HG03558 (cell line): ENCODE results near the gene PSMC2.
A peak's percentile ranks its signal among the peaks of the same experiment; 100 is the strongest.

Experiments used
- ATAC-seq: cut with Tn5 transposase; IDR thresholded peaks from one replicate; pipeline ENCODE4 v1.9.1; 2021; ENCODE audit warnings: moderate number of reproducible peaks; ENCODE audit not compliant: unreplicated experiment; ENCODE audit errors: extremely low read depth

The PSMC2 gene

GRCh38 chr7:103347507-103348267 is at the start of gene PSMC2:
PSMC2 (plus strand) TSS chr7:103347643; CDS start chr7:103347712, 69 bp downstream.
- peak; percentile 48 for ATAC-seq

DNA sequence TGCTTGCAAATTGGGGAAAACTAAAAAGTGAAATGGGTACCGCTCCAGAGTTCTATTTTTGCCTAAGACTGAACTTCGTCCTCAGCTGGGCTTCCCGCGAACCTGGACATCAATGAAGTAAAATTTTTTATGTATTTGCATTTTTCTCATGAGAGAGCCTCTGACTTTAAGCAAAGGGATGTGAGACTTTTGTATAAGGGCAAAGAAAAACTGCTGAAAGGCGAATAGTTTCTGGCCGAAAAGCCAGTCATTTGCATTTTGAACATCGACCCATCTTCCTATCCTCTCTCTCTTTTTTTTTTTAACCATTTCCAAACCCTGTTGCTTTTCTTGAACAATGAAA is 49.6 kb upstream of the PSMC2 start:
- ATAC-seq: no peak

DNA sequence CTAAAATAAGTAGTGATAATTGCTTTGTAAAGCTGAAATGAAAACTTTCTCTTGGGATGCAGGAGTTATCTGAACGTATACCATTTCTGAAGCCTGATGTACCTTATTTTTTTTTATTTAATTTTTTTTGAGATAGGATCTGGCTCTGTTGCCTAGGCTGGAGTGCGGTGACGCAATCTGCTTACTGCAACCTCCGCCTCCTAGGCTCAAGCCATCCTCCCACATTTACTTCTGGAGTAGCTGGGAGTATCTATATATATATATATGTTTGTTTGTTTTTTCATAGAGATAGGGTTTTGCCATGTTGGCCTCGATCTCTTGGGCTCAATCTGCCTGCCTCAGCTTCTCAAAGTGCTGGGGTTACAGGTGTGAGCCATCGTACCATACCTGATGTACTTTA is 47.8 kb upstream of the PSMC2 start:
- no peak for ATAC-seq

DNA sequence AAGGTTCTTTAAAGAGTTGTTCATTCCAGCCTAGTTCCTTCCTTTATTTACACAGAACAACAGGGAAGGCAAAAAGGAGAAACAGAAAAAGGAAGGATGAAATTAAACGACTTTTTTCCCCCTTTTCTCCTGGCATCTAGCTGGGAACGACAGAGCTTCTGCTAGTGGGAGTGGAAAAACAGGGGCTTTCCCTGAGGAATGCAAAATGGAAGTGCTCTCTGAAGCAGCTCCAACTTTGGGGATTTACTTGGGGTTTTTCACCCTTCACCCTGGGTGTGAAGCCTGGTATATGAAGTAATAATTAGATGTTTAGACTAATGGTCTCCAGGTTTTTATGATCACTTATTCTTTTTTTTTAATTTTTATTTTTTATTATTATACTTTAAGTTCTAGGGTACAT is 46.0 kb upstream of the PSMC2 start:
- ATAC-seq: no peak

GRCh38 chr7:103307503-103308231 is 39.8 kb upstream of the PSMC2 start:
- no peak for ATAC-seq

DNA sequence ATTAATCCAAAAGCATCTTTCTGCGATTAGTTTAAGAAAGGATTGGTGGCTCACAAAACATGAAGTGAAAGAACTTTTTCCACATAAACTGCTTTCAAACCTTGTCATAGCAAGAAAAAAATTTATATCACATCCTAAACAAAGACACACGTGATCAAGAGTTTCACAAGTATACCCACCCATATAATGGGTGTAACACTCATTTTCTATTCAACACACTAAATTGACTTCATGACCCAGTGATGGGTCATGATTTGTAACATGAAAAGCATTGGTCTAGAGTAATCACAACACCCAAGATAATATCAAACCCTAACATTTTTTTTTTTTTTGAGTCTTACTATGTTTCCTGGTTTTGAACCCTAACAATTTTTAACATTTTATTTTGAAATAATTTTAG is 32.6 kb upstream of the PSMC2 start:
- ATAC-seq: no peak

DNA sequence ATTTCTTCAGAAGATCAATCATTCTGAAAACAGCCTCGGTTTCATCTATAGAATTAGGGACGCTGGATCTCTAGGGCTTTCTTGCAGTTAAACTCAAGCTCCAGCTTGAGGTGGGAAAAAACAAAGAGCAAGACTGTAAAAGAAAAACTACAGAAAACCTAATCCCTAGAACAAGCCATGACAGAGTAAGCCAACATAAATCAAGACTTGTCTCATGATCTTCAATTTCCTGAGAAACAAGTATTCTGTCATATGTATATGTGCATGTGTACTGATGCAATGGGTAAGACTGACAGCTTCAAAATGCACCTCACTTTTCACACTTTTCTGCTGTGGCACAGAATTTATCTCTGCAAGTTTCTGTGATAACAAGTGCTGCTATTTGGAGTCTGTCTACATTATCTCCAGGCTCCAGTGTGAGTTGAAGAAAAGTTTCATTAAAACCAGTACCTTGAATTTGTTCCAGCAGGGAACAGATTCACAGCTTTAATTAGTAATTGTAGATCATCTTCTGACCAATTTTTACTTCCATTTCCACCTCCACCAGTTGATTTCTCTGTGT is 31.0 kb upstream of the PSMC2 start:
- ATAC-seq: no peak

DNA sequence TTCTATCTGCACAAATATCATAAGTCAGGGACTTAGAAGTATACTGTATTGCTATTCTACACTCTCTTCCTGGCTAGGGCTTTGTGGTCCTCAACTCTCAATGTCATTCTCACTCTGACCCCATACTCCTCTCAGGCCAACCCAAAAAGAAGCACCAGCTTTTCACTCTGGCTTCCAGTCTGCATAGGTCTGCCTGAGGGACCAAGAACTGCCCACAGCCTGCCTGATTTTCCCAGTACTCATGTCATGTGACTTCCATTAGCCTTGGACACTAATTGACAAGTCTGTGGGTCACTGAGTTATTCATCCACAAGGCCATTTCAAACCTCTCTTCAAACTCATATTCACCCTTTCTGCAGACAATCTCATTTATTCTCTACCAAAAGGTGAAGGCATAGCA is 30.4 kb upstream of the PSMC2 start:
- ATAC-seq: no peak

- no peak for ATAC-seq
Measured at GRCh38 chr7:103325744-103326143, 21.7 kb upstream of the PSMC2 start.

DNA sequence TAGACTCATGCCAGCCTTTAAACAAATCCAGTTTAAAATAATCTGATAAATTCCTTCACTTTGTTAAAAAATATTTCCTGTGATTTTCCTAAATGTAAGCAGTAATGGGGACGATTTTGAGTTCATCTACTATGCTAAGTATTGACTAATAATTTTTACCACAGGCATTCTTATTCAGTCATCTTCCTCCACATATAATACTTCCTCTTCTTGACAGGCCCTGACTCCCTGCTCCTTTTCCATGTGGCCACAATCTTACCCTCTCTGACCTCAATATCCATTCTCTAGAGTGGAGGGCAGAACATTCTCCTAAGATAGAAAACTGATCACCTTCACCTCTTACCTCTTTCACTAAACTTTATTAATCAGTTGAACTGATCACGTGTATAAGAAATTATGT is 10.7 kb upstream of the PSMC2 start:
- no peak for ATAC-seq

- no peak for ATAC-seq
Measured at GRCh38 chr7:103338864-103339263, 8.6 kb upstream of the PSMC2 start.

DNA sequence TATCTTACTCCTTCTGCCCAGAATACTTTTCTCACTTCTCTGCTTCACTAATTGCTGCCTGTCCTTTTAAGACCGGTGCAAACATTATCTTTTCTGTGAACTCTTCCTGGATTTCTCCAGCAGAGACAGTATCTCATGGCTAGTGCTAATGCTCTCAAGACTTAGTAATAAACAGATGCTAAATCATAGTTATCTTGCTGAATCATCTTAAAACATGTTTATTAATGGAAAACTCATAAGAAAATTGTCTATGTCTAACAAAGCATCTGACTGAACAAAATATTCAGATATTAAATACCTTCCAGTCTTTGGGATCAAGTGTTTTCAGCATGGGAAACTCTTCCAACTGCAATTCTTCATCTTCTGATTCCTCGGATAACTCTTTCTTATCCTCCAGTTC is 6.0 kb upstream of the PSMC2 start:
- no peak for ATAC-seq

DNA sequence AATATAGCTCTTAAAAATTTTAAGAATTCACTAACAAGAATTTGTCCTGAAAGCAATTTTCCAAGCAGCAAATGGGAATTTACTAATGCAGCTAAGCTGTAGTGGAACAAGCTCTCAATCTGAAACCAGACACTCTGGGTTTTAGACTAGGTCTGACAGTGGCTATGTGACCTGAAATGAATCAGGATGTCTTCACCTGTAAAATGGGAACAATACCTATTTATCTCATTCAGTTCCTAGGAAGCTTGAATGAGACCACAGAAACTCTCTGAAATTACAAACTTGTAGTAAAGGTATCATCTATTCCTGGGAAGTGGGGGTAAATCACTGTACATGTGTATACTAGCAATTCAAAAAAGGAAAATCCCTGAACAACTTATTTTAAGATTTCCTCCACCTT is 4.1 kb upstream of the PSMC2 start:
- ATAC-seq: no peak

DNA sequence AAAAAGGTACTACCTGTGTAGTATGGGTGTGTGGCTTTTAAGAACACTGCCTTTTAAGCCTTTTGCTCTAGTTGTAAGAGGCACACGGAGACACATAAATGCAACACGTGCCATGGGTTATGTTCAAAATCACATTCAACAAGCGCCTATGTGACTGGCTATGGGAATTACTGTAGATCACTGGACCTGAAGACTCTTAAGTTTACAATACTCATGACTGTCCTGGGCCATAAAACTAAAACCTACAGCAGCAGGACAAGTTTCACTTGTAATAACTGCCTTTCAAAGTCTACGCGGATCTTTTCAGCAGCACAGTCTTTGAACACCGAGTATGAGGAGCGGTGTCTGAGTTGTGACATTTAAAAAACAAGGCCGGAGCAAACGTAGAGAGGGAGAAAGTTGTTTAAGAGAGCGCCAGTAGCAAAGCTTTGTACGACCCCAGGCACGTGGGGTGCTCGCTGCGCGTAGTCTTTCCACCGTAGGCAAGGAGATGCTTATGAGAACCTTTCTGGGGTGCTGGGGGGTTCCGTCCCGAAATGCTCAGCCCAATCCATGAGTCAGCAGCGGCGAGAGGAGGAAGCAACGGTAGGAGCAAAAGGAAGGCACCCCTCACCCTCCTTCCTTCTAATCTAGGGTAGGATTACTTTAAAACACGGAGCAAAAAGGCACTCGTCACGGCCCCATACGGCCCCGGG is 3.5 kb upstream of the PSMC2 start:
- ATAC-seq: no peak

DNA sequence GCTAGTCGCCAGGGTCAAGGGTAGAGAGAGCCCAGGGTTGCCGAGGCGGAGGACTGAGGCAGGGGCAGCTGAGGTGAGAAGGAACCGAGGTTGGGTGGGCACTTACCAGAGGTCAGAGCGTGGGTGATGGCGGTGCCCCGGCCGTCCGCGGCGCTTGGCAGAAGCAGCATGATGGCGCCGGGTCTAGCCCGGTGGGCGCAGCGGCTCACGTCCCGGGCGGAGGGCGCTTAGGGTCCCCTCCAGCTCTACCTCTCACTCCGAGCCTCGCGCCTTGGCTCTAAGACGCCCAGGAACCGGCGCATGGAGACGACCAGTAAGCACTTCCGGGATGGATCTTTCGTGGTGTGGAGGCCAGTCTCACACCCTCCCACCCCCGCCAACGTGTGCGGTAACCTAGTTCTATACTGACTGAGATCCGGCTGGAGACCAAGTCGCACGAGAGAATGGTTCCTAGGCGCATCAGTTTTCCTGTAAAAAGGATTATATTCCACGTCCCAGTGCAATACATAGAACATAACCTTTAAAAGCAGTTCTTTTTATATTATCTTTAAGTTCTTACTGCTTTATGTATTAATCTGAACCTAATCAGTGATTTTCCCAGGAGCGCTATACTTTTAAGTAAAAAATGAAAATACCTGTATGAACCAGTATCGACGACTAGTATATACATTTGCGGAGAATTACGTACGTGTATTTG is 2.8 kb upstream of the PSMC2 start, which contains the start of gene DNAJC2:
TSS of gene DNAJC2 (minus strand) at position 315 of the 697 bp plus-strand sequence. CDS start at position 170, 145 bp downstream.
- peak; percentile 56 for ATAC-seq

- ATAC-seq: no peak
Measured at GRCh38 chr7:103346396-103346795, 1.0 kb upstream of the PSMC2 start.

DNA sequence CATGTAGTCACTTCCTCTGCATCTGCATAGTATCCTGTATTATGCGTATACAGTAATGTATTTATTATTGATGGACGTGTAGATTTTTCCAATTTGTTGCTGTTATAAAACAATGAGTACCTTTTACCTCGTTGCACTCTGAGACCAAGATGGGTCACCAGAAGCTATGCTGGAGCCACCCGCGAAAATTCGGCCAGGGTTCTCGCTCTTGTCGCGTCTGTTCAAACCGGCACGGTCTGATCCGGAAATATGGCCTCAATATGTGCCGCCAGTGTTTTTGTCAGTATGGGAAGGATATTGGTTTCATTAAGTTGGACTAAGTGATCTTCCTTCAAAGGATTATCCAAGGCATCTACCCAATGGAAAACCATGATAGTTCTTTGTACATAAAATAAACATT is 1.0 kb downstream of the PSMC2 start:
- no peak for ATAC-seq

DNA sequence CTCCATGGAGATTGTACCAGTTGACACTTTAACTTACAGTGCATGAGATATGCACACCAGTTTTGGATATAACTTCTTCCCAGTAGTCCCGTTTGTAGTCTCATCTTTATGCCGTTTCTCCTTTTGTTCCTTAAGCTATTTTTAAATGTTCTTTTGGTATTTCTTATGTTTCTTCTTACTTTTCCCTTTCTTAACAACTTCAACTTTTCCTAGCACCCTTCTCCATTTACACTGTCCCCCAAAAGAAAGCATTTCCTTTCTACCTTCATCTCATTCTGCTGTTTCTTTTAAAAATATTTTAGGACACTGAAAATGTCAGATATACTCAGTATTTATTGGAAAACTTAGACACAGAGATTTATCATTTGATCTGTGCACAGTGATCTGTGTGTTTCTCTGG is 1.5 kb downstream of the PSMC2 start:
- ATAC-seq: no peak

GRCh38 chr7:103349805-103350204 is 2.4 kb downstream of the PSMC2 start:
- ATAC-seq: no peak

DNA sequence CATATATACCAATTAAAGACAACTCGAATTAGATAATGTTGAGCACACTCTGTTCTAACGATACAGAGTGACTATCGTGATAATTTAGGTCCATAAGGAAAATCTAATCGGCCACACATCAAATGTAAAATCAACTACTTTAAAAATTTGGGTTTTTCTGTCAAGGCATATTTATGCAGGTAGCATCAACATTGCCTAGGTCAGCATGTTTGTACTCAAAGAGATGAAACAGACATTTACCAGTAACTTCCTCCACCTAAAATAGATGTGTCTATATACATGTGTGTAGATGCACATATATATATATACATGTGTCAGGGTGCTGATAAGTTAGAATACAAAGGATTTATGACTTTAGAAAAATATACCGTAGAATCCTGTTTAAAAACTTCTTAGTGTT is 22.0 kb downstream of the PSMC2 start:
- no peak for ATAC-seq
